Activated naive CD8-positive, alpha-beta T cell treated with anti-CD3 and anti-CD28 coated beads for 36 hours (primary cell): ENCODE data around the gene CTNND2. TPM values are rescaled to one million over a fixed set of nuclear protein-coding genes. Genes with fewer than 3 reads are reported as not detected.

Experiments used
- DNase-seq: peaks from one replicate; pipeline ENCODE4 v3.0.0; 2021
- H3K27ac Mint-ChIP-seq: one replicate; pipeline ENCODE4 v1.8.0; 2022; ENCODE audit warnings: mild to moderate bottlenecking, moderate library complexity, mixed read lengths
- H3K27me3 Mint-ChIP-seq: one replicate; pipeline ENCODE4 v1.8.0; 2022; ENCODE audit warnings: mild to moderate bottlenecking, mixed read lengths
- H3K36me3 Mint-ChIP-seq: one replicate; pipeline ENCODE4 v1.8.0; 2021; ENCODE audit warnings: mild to moderate bottlenecking, mixed read lengths
- H3K4me1 Mint-ChIP-seq: one replicate; pipeline ENCODE4 v1.8.0; 2021; ENCODE audit warnings: mixed read lengths
- H3K4me3 Mint-ChIP-seq: one replicate; pipeline ENCODE4 v1.8.0; 2022; ENCODE audit warnings: mild to moderate bottlenecking, moderate library complexity, mixed read lengths
- H3K9me3 Mint-ChIP-seq: one replicate; pipeline ENCODE4 v1.8.0; 2022; ENCODE audit warnings: mixed read lengths
- total RNA-seq, 2 experiments: library from RNA; stranded (reverse); gene quantifications; one replicate each; pipeline ENCODE4 v1.2.3, GENCODE V29; 2021

The CTNND2 gene
- total RNA-seq, 2 experiments from 2014 or later = not detected

DNA sequence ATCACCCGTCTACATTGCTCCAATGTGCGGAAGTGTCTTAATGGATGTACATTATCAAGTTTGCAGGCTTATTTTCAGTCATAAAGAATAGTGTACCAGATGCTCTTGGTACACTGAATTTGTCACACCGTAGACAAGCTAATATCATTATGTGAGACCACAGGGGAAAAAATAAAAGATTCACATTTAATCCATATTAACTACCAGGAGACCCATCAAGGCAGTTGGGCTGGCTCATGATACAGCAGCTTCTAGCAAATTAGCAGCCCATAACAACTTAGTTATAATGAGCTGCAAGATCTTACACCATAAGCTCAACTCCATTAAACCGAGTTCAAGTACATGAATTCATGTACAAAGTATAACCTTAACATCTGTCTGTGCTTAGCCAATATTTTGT lies 324.9 kb downstream of the CTNND2 start:
- Mint-ChIP-seq H3K4me3 (no peak overlapping the region), H3K27ac (no peak overlapping the region), H3K36me3 (no peaks in the 10 kb centered on the region), H3K4me1 (no peaks in the 10 kb centered on the region), H3K27me3 (no peaks in the 10 kb centered on the region), H3K9me3 (no peaks in the 10 kb centered on the region)
- DNase-seq = no peak

DNA sequence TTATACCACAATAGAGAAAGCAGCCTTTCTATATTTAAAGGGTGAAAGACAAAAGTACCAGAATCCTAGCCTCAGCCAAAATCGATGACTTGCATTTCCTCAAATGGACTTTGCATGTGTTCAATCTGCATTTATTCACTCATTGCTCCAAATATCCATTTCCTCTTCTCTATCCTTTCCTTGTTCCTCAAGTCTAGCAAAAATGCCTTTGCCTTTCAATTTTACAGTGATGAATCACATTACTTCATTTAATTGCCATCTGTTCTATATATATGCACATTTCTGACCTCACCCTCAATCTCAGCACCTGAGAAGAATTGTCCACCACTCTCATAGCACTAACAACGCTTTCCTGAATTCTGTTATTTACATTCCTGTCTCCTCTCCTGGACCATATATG lies 329.5 kb downstream of the CTNND2 start:
- Mint-ChIP-seq H3K27ac (no peak overlapping the region), H3K27me3 (no peaks in the 10 kb centered on the region), H3K4me1 (no peaks in the 10 kb centered on the region), H3K36me3 (no peaks in the 10 kb centered on the region), H3K9me3 (no peaks in the 10 kb centered on the region), H3K4me3 (no peak overlapping the region)
- no peak for DNase-seq

- Mint-ChIP-seq H3K9me3 (no peaks in the 10 kb centered on the region), H3K27me3 (no peaks in the 10 kb centered on the region), H3K27ac (no peak overlapping the region), H3K4me3 (no peak overlapping the region), H3K36me3 (no peaks in the 10 kb centered on the region), H3K4me1 (no peaks in the 10 kb centered on the region)
- DNase-seq = no peak
Observed at GRCh38 chr5:11573140-11573992, 330.9 kb downstream of the CTNND2 start.

DNA sequence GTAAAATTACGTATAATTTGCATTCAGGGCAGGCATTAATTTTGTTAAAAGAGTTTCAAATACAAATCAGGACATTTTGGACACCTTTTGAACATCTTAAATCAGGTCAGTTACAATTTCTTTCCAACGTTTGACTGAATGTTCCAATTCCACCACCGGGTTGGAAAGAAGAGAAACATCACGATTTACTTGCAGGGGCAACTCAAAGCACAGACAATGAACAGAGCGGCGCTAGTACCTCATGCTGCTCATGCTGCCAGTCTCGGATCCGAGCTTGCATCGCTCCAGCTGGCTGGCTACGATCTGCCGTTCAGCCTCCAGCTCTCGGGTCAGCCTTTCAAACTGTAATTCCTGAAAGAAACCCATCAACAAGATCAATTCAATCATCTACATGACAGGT lies 339.5 kb downstream of the CTNND2 start:
- H3K9me3 Mint-ChIP-seq = no peaks in the 10 kb centered on the region
- no peaks in the 10 kb centered on the region for H3K27me3 Mint-ChIP-seq
- H3K36me3 Mint-ChIP-seq = no peaks in the 10 kb centered on the region
- no peaks in the 10 kb centered on the region for H3K4me1 Mint-ChIP-seq
- no peak for DNase-seq
- H3K4me3 Mint-ChIP-seq = no peak overlapping the region
- no peak overlapping the region for H3K27ac Mint-ChIP-seq

DNA sequence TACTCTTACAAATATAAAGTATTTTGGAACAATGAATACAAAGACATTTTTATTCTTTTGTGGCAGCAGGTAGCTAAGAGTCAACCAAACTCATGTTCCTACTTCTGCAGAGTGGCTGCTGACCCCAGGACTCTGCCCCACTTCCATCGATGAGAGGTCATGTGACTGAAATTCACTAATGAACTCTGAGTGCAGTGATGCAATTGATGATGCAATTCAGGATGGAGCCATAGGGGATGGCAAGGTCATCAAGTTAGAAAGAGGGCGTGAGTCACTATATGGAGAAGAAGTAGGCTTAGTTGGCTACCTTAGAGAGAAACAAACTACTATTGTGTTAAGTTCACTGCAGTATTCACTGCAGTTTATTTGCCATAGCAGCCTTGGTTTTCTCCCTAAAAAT lies 340.4 kb downstream of the CTNND2 start:
- Mint-ChIP-seq H3K9me3 (no peaks in the 10 kb centered on the region), H3K4me1 (no peaks in the 10 kb centered on the region), H3K4me3 (no peak overlapping the region)

GRCh38 chr5:11560915-11561697 lies 343.1 kb downstream of the CTNND2 start:
- H3K27me3 Mint-ChIP-seq = no peaks in the 10 kb centered on the region
- no peak overlapping the region for H3K27ac Mint-ChIP-seq
- H3K36me3 Mint-ChIP-seq = no peaks in the 10 kb centered on the region
- no peaks in the 10 kb centered on the region for H3K4me1 Mint-ChIP-seq
- no peaks in the 10 kb centered on the region for H3K9me3 Mint-ChIP-seq
- no peak for DNase-seq
- H3K4me3 Mint-ChIP-seq = no peak overlapping the region

More for the DNA sequence above, 340.4 kb downstream of the CTNND2 start:
- H3K27me3 Mint-ChIP-seq = no peaks in the 10 kb centered on the region
- no peaks in the 10 kb centered on the region for H3K36me3 Mint-ChIP-seq
- H3K27ac Mint-ChIP-seq = no peak overlapping the region
- no peak for DNase-seq

DNA sequence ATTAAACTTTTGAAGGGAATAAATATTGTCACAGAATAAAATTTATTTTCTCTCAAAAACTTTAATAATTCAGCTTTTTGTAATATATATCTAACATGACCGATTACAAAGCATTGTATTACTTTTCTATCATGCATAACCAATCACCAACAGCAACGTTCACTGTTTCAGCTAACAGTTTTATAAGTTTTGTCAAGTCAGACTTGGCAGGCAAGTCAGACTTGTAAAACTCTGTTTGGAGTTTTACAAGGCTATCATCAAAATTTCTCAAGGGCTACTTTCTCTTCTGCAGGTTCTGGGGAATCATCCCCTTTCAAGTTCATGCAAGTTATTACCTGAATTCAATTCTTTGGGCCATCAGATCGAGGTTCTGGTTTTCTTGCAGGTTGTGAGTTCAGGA lies 347.2 kb downstream of the CTNND2 start:
- Mint-ChIP-seq H3K27ac (no peak overlapping the region), H3K4me3 (no peak overlapping the region), H3K36me3 (no peaks in the 10 kb centered on the region), H3K4me1 (no peaks in the 10 kb centered on the region), H3K9me3 (peaks cover 2% of the 10 kb centered on the region), H3K27me3 (no peaks in the 10 kb centered on the region)
- no peak for DNase-seq

DNA sequence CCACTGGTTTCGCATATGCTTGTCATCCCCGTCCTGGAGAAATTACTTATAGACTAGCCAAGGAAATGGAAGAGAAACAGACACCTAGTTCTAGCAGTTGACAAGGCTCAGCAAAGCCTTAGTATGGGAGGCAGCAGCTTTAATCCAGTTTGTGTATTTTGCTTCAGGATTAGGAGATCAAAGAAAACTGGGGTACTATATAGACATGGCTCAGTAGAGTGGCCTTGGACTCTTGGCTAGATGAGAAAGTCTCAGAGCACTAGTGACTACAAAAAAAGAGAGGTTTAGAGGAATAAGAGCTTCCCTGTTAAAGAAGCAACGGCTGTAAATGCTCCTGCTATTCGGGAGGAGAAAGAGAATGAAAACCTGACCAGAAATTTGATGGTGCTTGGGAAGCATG lies 349.1 kb downstream of the CTNND2 start:
- no peak overlapping the region for H3K4me3 Mint-ChIP-seq
- no peak for DNase-seq
- no peaks in the 10 kb centered on the region for H3K36me3 Mint-ChIP-seq
- H3K27ac Mint-ChIP-seq = no peak overlapping the region
- no peaks in the 10 kb centered on the region for H3K27me3 Mint-ChIP-seq
- peaks cover 2% of the 10 kb centered on the region for H3K9me3 Mint-ChIP-seq
- no peaks in the 10 kb centered on the region for H3K4me1 Mint-ChIP-seq

- Mint-ChIP-seq H3K27me3 (no peaks in the 10 kb centered on the region), H3K27ac (no peak overlapping the region), H3K4me1 (no peaks in the 10 kb centered on the region)
Observed at GRCh38 chr5:11547730-11548129, 356.5 kb downstream of the CTNND2 start.

DNA sequence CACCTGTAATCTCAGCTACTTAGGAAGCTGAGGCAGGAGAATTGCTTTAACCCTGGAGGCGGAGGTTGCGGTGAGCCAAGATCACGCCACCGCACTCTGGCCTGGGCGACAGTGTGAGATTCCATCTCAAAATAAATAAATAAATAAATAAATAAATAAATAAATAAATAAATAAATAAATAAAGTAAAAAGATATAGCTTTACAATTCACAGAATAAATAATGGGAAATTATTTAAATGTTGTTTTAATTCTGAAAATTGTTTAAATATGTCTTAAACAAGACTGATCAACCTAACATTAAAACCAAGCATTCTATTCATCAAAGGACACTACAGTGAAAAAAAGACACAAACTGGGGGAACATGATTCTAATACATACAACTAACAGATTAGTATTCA lies 357.1 kb downstream of the CTNND2 start:
- H3K27me3 Mint-ChIP-seq = no peaks in the 10 kb centered on the region
- no peaks in the 10 kb centered on the region for H3K4me1 Mint-ChIP-seq
- no peak overlapping the region for H3K27ac Mint-ChIP-seq
- no peaks in the 10 kb centered on the region for H3K36me3 Mint-ChIP-seq
- no peak for DNase-seq
- no peak overlapping the region for H3K4me3 Mint-ChIP-seq
- no peaks in the 10 kb centered on the region for H3K9me3 Mint-ChIP-seq

More at GRCh38 chr5:11547730-11548129, 356.5 kb downstream of the CTNND2 start:
- Mint-ChIP-seq H3K9me3 (peaks cover 2% of the 10 kb centered on the region), H3K36me3 (no peaks in the 10 kb centered on the region), H3K4me3 (no peak overlapping the region)
- no peak for DNase-seq

DNA sequence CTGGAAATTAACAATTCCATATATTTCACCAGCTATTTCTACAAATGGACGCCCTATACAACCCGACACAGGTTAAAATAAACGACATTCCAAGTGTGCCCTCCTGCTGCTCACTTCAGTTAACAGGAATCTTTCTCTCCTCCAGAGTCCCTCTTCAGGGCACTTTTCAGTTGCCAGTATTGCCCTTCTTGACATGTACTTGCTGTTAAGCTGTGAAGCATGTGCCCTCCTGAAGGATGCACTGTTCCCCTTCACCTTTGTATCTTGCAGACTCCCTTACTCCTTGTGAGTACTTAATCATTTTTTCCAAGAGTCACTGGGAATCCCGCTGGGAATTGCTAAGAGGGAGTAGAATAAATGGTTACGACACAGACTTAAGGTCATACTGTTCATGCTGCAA lies 364.1 kb downstream of the CTNND2 start:
- no peak for DNase-seq
- no peaks in the 10 kb centered on the region for H3K9me3 Mint-ChIP-seq
- no peak overlapping the region for H3K4me3 Mint-ChIP-seq
- no peaks in the 10 kb centered on the region for H3K27me3 Mint-ChIP-seq
- no peak overlapping the region for H3K27ac Mint-ChIP-seq
- H3K36me3 Mint-ChIP-seq = no peaks in the 10 kb centered on the region
- no peaks in the 10 kb centered on the region for H3K4me1 Mint-ChIP-seq

DNA sequence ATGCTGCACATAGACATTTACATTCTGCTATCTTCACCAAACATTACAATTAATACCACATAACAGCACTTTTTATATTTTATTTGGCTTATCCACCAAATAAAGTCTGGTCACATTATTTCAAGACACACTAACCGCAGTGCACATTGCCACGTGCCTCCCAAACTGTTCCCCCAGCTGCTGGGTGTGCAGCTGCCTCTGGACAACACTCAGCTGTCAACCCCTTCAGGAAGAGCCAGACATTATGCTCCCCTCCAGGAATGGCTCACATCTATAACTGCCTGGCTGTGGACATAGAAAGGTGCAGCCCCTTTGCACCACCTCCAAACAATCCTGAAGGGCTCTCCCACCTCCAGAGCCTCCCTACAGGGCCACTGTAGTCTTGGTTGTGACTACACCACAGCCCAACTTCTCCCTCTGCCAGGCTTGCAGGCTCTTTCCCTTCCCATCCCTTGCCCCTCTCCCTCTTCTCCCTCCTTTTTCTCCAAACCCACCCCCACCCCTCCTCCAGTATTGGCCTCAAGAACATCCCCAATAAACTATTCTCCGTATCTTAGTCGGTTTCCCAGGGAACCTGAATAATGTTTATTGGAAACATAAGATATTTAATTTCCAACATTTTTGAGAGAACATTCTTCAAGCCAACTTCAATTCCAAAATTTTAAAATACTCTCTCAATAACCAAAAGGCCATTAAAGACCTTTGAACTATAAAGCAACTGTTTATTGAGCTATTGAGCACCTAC lies 372.3 kb downstream of the CTNND2 start:
- Mint-ChIP-seq H3K36me3 (no peaks in the 10 kb centered on the region), H3K4me3 (no peak overlapping the region), H3K4me1 (no peaks in the 10 kb centered on the region), H3K27me3 (no peaks in the 10 kb centered on the region), H3K27ac (no peak overlapping the region), H3K9me3 (no peaks in the 10 kb centered on the region)
- no peak for DNase-seq

DNA sequence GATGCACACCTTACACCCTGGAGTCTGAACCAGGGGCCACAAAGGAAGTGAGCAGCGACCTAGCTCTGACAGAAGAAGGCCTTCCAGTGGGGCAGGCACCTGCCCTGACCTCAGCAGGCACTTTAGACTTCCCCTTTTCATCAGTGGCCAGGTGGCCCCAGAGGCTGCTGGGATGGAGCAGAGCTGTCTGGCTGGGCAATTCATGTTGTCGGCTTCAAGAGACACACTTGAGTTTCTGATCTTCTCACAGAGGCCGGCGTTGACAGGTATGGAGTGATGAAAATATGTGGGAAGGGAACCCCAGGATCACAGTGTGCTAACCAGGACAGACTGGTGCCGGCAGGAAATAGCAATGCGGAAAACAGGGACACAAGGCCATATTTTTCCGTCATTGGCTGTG lies 375.5 kb downstream of the CTNND2 start:
- Mint-ChIP-seq H3K4me3 (no peak overlapping the region), H3K27me3 (no peaks in the 10 kb centered on the region), H3K4me1 (no peaks in the 10 kb centered on the region), H3K9me3 (no peaks in the 10 kb centered on the region), H3K27ac (no peak overlapping the region), H3K36me3 (no peaks in the 10 kb centered on the region)
- DNase-seq = no peak

DNA sequence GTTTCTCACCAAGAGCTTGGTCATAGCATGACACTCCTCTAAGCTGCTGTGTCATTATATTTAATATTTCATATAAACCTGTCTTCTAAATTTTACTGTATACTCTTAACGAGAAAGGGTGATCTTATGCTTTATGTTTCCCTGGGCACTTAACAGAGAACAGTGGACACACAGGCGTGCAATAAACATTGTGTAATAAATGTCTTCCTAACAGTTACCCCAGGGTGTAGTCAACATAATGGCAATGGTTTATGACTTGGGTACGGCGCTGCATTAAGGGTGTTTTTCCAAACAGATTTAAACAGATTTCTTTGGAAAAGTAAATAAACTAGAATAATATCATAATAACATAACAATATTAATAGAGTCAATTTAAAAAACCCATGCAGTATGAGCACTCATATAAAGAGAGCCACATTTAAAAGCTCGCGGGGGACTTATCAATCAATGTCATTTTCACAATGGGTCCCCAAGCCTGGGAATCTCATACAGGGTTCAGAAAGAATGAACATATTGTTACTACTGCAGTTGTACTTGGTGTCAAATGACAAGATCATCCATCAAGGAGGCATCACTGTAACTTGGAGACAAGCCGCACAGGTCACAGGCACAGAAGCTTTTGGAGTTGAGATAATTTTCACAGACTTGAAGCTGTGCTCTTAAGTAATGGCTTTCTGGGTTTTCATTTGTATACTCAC lies 376.4 kb downstream of the CTNND2 start:
- Mint-ChIP-seq H3K9me3 (no peaks in the 10 kb centered on the region), H3K36me3 (no peaks in the 10 kb centered on the region), H3K27me3 (no peaks in the 10 kb centered on the region), H3K4me1 (no peaks in the 10 kb centered on the region), H3K27ac (no peak overlapping the region), H3K4me3 (no peak overlapping the region)
- no peak for DNase-seq

GRCh38 chr5:11525020-11525419 lies 379.2 kb downstream of the CTNND2 start:
- Mint-ChIP-seq H3K27me3 (no peaks in the 10 kb centered on the region), H3K4me3 (no peak overlapping the region), H3K36me3 (no peaks in the 10 kb centered on the region), H3K9me3 (no peaks in the 10 kb centered on the region), H3K4me1 (no peaks in the 10 kb centered on the region), H3K27ac (no peak overlapping the region)
- DNase-seq = no peak
